Ovary (tissue), 9 donors: ENCODE data around the gene CSRP1. TPM values are rescaled to one million over a fixed set of nuclear protein-coding genes. Genes with fewer than 3 reads are reported as not detected.

ENCODE experiments used
- DNase-seq, 5 donors: peaks; one replicate each; pipeline ENCODE4 v3.0.0-alpha.2; 2019 to 2020
- H3K27ac ChIP-seq, 2 donors: fragments of 200-600 bp; one replicate each; pipeline versions ENCODE4 v1.5.1 to v1.8.0; 2019 to 2022
- H3K27me3 ChIP-seq: fragments of 200-600 bp; one replicate; pipeline ENCODE4 v1.8.0; 2022
- H3K36me3 ChIP-seq: fragments of 200-600 bp; sonication (generic); one replicate; pipeline ENCODE4 v1.5.1; 2019
- H3K4me1 ChIP-seq: one replicate; pipeline ENCODE4 v1.8.1; 2013; ENCODE audit warnings: mild to moderate bottlenecking, moderate library complexity; ENCODE audit not compliant: insufficient read depth
- H3K4me3 ChIP-seq: fragments of 200-600 bp; sonication (generic); one replicate; pipeline ENCODE4 v1.5.1; 2017
- H3K9me3 ChIP-seq, 2 donors: fragments of 200-600 bp in 1 of 2; sonication (generic) in 1 of 2; one replicate each; pipeline versions ENCODE4 v1.5.1 to v1.8.1; 2013 to 2019; ENCODE audit warnings: mild to moderate bottlenecking in 1 of 2, moderate library complexity in 1 of 2
- CTCF ChIP-seq, 3 donors: fragments of 450-650 bp in 2 of 3; fragments of 200-600 bp in 1 of 3; IDR thresholded peaks; one replicate each; pipeline versions ENCODE4 v1.5.1 to v1.8.0; 2016 to 2022; ENCODE audit warnings: antibody characterized with exemption in 3 of 3, mild to moderate bottlenecking in 1 of 3
- EP300 ChIP-seq: sonication (generic); formaldehyde crosslinking; IDR thresholded peaks from one replicate; pipeline ENCODE4 v1.6.1; 2017; ENCODE audit warnings: antibody characterized with exemption
- POLR2A ChIP-seq: fragments of 450-650 bp; IDR thresholded peaks from one replicate; pipeline ENCODE4 v1.6.1; 2017; ENCODE audit warnings: antibody characterized with exemption, mild to moderate bottlenecking, moderate library complexity
- WGBS, 3 donors: extraction: QIAGEN DNeasy Blood & Tissue Kit in 1 of 3; methylation state at CpG; one replicate each; pipeline versions ENCODE4 v1.1.5 to v1.1.7; 2013 to 2017; 5-methylcytosine and 5-hydroxymethylcytosine counted together
- intact Hi-C, 4 donors: fragments of 100-400 bp; cut with DNase I; formaldehyde crosslinking; loops; one replicate each; pipeline versions ENCODE4 v1.11.0 to v1.15.1; 2022 to 2023
- polyA plus RNA-seq, 2 donors: library from polyadenylated mRNA; stranded (reverse); fragments of 200-250 nt in 1 of 2; fragments of 350-450 nt in 1 of 2; fragmentation: Illumina TruSeq in 1 of 2; extraction: RNeasy Lipid Tissue Mini Kit (QIAGEN cat#74804) in 1 of 2; gene quantifications; one replicate each; pipeline ENCODE4 v1.2.3, GENCODE V29; 2013 to 2014
- total RNA-seq, 7 donors: library from RNA; depleted of rRNA in 2 of 7; stranded (reverse); fragments of >200 nt in 2 of 7; fragmentation: NEBNext Ultra II Directional in 3 of 7; extraction: Animal tissue kit (Norgen Biotek cat#: 25700) in 3 of 7; gene quantifications; one replicate each; pipeline versions ENCODE4 v1.1.0 to v1.2.4, GENCODE V29; 2016 to 2023
- donor health status: DM: no; HTN: no; CAD: no; lungs with moderate emphysema.
- donor health status: DM: no; HTN: no; CAD: no.
- donor health status: Bipolar disorder and iron deficiency.
- donor health status: DM: yes; HTN: yes; CAD: no.
- donor health status: DM: no; HTN: no; CAD: no.
- donor health status: DM: yes; HTN: yes; CAD: no.

CSRP1 gene
- total and polyA plus RNA-seq, 9 donors = 205 to 783 (median 274) TPM

GRCh38 chr1:201436393-201436792 lies 70.5 kb downstream of the CSRP1 start:
- Histone ChIP-seq H3K36me3 (no peaks in the 10 kb centered on the region), H3K4me1 (peaks cover 6% of the 10 kb centered on the region), H3K27me3 (no peaks in the 10 kb centered on the region), H3K4me3 (no peak overlapping the region), H3K9me3 (no peaks in the 10 kb centered on the region), H3K27ac (no peak overlapping the region)
- intact Hi-C loops = no loop called here
- no peak for DNase-seq
- TF ChIP-seq CTCF (IDR thresholded peaks at IDR 0.05) = no peak
- TF ChIP-seq POLR2A = no peak
- no peak for TF ChIP-seq EP300
- WGBS, 3 donors = 28 to 39% (median 32%) methylated on average over 6 of the region's 6 CpGs

GRCh38 chr1:201434266-201434665 lies 72.7 kb downstream of the CSRP1 start:
- WGBS, 3 donors = 92 to 96% (median 93%) methylated on average over 3 of the region's 3 CpGs
- DNase-seq = no peak
- H3K27ac ChIP-seq = no peak overlapping the region
- intact Hi-C loops = no loop called here
- H3K9me3 ChIP-seq = no peaks in the 10 kb centered on the region
- peaks cover 6% of the 10 kb centered on the region for H3K4me1 ChIP-seq
- TF ChIP-seq EP300 = no peak
- TF ChIP-seq POLR2A = no peak
- no peak for TF ChIP-seq CTCF (IDR thresholded peaks at IDR 0.05)
- no peak overlapping the region for H3K4me3 ChIP-seq
- H3K27me3 ChIP-seq = no peaks in the 10 kb centered on the region
- H3K36me3 ChIP-seq = no peaks in the 10 kb centered on the region

- intact Hi-C loops = no loop called here
These were observed 73.3 kb downstream of the CSRP1 start for GRCh38 chr1:201433609-201434008.

More at GRCh38 chr1:201433609-201434008, 73.3 kb downstream of the CSRP1 start:
- WGBS, 3 donors = 77 to 88% (median 78%) methylated on average over 6 of the region's 6 CpGs
- DNase-seq = no peak
- H3K4me3 ChIP-seq = no peak overlapping the region
- no peaks in the 10 kb centered on the region for H3K36me3 ChIP-seq
- TF ChIP-seq CTCF (IDR thresholded peaks at IDR 0.05) = no peak
- no peak for TF ChIP-seq EP300
- TF ChIP-seq POLR2A = no peak
- H3K9me3 ChIP-seq = no peaks in the 10 kb centered on the region
- H3K27me3 ChIP-seq = no peaks in the 10 kb centered on the region
- peaks cover 6% of the 10 kb centered on the region for H3K4me1 ChIP-seq
- no peak overlapping the region for H3K27ac ChIP-seq

Other genes with a start within 250 kb of the CSRP1 start
- under 1 TPM in 5 of 7 donors, not detected in 2; 0.07 to 0.48 (median 0.18) TPM for gene PKP1, start 223.6 kb downstream of the CSRP1 start, total RNA-seq
- gene PKP1, start 223.6 kb downstream of the CSRP1 start, polyA plus RNA-seq = under 1 TPM; 0.05 to 0.18 TPM
- gene TNNT2, start 129.4 kb downstream of the CSRP1 start, total RNA-seq = 1 to 10 TPM in 2 of 7 donors, under 1 TPM in 4, not detected in 1; 0.11 to 2.8 (median 0.68) TPM
- gene TNNT2, start 129.4 kb downstream of the CSRP1 start, polyA plus RNA-seq = 1 to 10 TPM; 1.6 to 2.3 TPM
- gene LAD1, start 107.8 kb downstream of the CSRP1 start, total RNA-seq = 1 to 10 TPM in 5 of 7 donors, not detected in 2; 1.7 to 9.8 (median 3.9) TPM
- under 1 TPM; 0.13 to 0.98 TPM for gene LAD1, start 107.8 kb downstream of the CSRP1 start, polyA plus RNA-seq
- gene TNNI1, start 85.4 kb downstream of the CSRP1 start, total RNA-seq = under 1 TPM in 4 of 7 donors, not detected in 3; 0.15 to 0.97 (median 0.24) TPM
- gene TNNI1, start 85.4 kb downstream of the CSRP1 start, polyA plus RNA-seq = under 1 TPM in 1 of 2 donors, not detected in 1; 0.02 TPM
- 10 to 100 TPM; 21.7 to 38.2 (median 29.0) TPM for gene PHLDA3, start 37.9 kb downstream of the CSRP1 start, total RNA-seq
- gene PHLDA3, start 37.9 kb downstream of the CSRP1 start, polyA plus RNA-seq = 10 to 100 TPM in 1 of 2 donors, 1 to 10 TPM in 1; 4.7 to 17.5 TPM
- gene NAV1, start 32.0 kb upstream of the CSRP1 start, total RNA-seq = 10 to 100 TPM in 4 of 7 donors, 1 to 10 TPM in 3; 6.2 to 19.6 (median 11.3) TPM
- gene NAV1, start 32.0 kb upstream of the CSRP1 start, polyA plus RNA-seq = 10 to 100 TPM in 1 of 2 donors, 1 to 10 TPM in 1; 3.4 to 17.3 TPM